Neural progenitor cell (in vitro differentiated cells): ENCODE results near the gene ARSB. TPM values are rescaled to one million over a fixed set of nuclear protein-coding genes. Genes with fewer than 3 reads are reported as not detected.

Experiments
- DNase-seq: peaks from one replicate; pipeline ENCODE4 v3.0.0-alpha.2; 2016; ENCODE audit warnings: low spot score
- H2AFZ ChIP-seq: fragments of 200-600 bp; sonication (generic); replicated peaks from 2 replicates; pipeline ENCODE4 v1.6.1; 2016; ENCODE audit warnings: antibody characterized with exemption
- H3F3A ChIP-seq: fragments of 200-600 bp; sonication (generic); 2 replicates; pipeline ENCODE4 v1.6.1; 2016; ENCODE audit warnings: antibody characterized with exemption, low read depth
- H3K27ac ChIP-seq: fragments of 200-600 bp; sonication (generic); 2 replicates; pipeline ENCODE4 v1.5.1; 2016; ENCODE audit warnings: mild to moderate bottlenecking
- H3K27me3 ChIP-seq: fragments of 200-600 bp; sonication (generic); 2 replicates; pipeline ENCODE4 v1.6.1; 2016; ENCODE audit warnings: mild to moderate bottlenecking, moderate library complexity
- H3K36me3 ChIP-seq: fragments of 200-600 bp; sonication (generic); 2 replicates; pipeline ENCODE4 v1.5.1; 2016
- H3K4me1 ChIP-seq: fragments of 200-600 bp; sonication (generic); 2 replicates; pipeline ENCODE4 v1.6.1; 2016; ENCODE audit warnings: mixed run types
- H3K4me2 ChIP-seq: fragments of 200-600 bp; sonication (generic); 2 replicates; pipeline ENCODE4 v1.6.1; 2016
- H3K4me3 ChIP-seq: fragments of 200-600 bp; sonication (generic); 2 replicates; pipeline ENCODE4 v1.5.1; 2016
- H3K79me2 ChIP-seq: fragments of 200-600 bp; sonication (generic); 2 replicates; pipeline ENCODE4 v1.6.1; 2016; ENCODE audit warnings: low read depth
- H3K9ac ChIP-seq: fragments of 200-600 bp; sonication (generic); 2 replicates; pipeline ENCODE4 v1.6.1; 2016
- H3K9me3 ChIP-seq: fragments of 200-600 bp; sonication (generic); 2 replicates; pipeline ENCODE4 v1.5.1; 2016; ENCODE audit warnings: low read depth
- H4K20me1 ChIP-seq: fragments of 200-600 bp; sonication (generic); 2 replicates; pipeline ENCODE4 v1.6.1; 2016; ENCODE audit warnings: low read depth
- H3K27ac Mint-ChIP-seq: 3 replicates; pipeline ENCODE4 v1.8.0; 2021; ENCODE audit warnings: mixed read lengths
- H3K27me3 Mint-ChIP-seq: 2 replicates; pipeline ENCODE4 v1.8.0; 2022; ENCODE audit warnings: low read depth, mild to moderate bottlenecking, inconsistent platforms, moderate library complexity, mixed read lengths; ENCODE audit not compliant: insufficient read depth
- H3K36me3 Mint-ChIP-seq: 3 replicates; pipeline ENCODE4 v1.8.0; 2021; ENCODE audit warnings: mixed read lengths
- H3K4me1 Mint-ChIP-seq: 3 replicates; pipeline ENCODE4 v1.8.0; 2021; ENCODE audit warnings: mixed read lengths
- H3K4me3 Mint-ChIP-seq: 3 replicates; pipeline ENCODE4 v1.8.0; 2021; ENCODE audit warnings: mild to moderate bottlenecking, moderate library complexity, mixed read lengths
- H3K9me3 Mint-ChIP-seq: 3 replicates; pipeline ENCODE4 v1.8.0; 2020; ENCODE audit warnings: mixed read lengths
- CTCF ChIP-seq: fragments of 200-600 bp; sonication (generic); IDR thresholded peaks from 2 replicates; pipeline ENCODE4 v1.5.1; 2017; ENCODE audit warnings: antibody characterized with exemption, mild to moderate bottlenecking
- EZH2 ChIP-seq: fragments of 200-600 bp; sonication (generic); IDR thresholded peaks from 2 replicates; pipeline ENCODE4 v1.6.1; 2017; ENCODE audit warnings: antibody characterized with exemption, mild to moderate bottlenecking, moderate library complexity
- EZH2phosphoT487 ChIP-seq: fragments of 200-600 bp; sonication (generic); IDR thresholded peaks from 2 replicates; pipeline ENCODE4 v1.6.1; 2017; ENCODE audit warnings: antibody characterized with exemption
- total RNA-seq: library from RNA; depleted of rRNA; stranded (reverse); fragments of >200 nt; gene quantifications from 2 replicates; pipeline ENCODE4 v1.2.3, GENCODE V29; 2015; ENCODE audit warnings: low replicate concordance

ARSB gene
- total RNA-seq, 1 donor from 2014 or later = 15.3 TPM

- TF ChIP-seq EZH2 = no peak
- no peak for TF ChIP-seq CTCF
- no peak for TF ChIP-seq EZH2phosphoT487
- no peak for DNase-seq
- Mint-ChIP-seq H3K27ac (no peak overlapping the region), H3K9me3 (no peaks in the 10 kb centered on the region), H3K4me1 (peaks cover 10% of the 10 kb centered on the region), H3K36me3 (no peaks in the 10 kb centered on the region), H3K4me3 (no peak overlapping the region), H3K27me3 (no peaks in the 10 kb centered on the region)
- Histone ChIP-seq H3K9ac (no peak overlapping the region), H3F3A (no peaks in the 10 kb centered on the region), H3K9me3 (no peaks in the 10 kb centered on the region), H2AFZ (no peak overlapping the region), H3K4me1 (no peaks in the 10 kb centered on the region), H4K20me1 (no peaks in the 10 kb centered on the region), H3K4me2 (no peak overlapping the region), H3K79me2 (no peaks in the 10 kb centered on the region), H3K4me3 (no peak overlapping the region), H3K36me3 (no peaks in the 10 kb centered on the region), H3K27ac (no peak overlapping the region), H3K27me3 (no peaks in the 10 kb centered on the region)
These were observed 17.3 kb upstream of the ARSB start for GRCh38 chr5:79002374-79002773.

- Mint-ChIP-seq H3K27ac (no peak overlapping the region), H3K36me3 (no peaks in the 10 kb centered on the region), H3K9me3 (no peaks in the 10 kb centered on the region), H3K27me3 (no peaks in the 10 kb centered on the region), H3K4me3 (no peak overlapping the region), H3K4me1 (peaks cover 10% of the 10 kb centered on the region)
- Histone ChIP-seq H3K9ac (no peak overlapping the region), H3F3A (no peaks in the 10 kb centered on the region), H3K4me3 (no peak overlapping the region), H2AFZ (no peak overlapping the region), H3K4me2 (no peak overlapping the region), H3K4me1 (no peaks in the 10 kb centered on the region), H4K20me1 (no peaks in the 10 kb centered on the region), H3K27me3 (no peaks in the 10 kb centered on the region), H3K27ac (no peak overlapping the region), H3K79me2 (no peaks in the 10 kb centered on the region), H3K9me3 (no peaks in the 10 kb centered on the region), H3K36me3 (no peaks in the 10 kb centered on the region)
- DNase-seq = no peak
- no peak for TF ChIP-seq CTCF
- TF ChIP-seq EZH2 = no peak
- no peak for TF ChIP-seq EZH2phosphoT487
These were observed 16.4 kb upstream of the ARSB start for GRCh38 chr5:79001471-79001870.

- Histone ChIP-seq H3K27ac (no peak overlapping the region), H3K9me3 (no peaks in the 10 kb centered on the region), H3F3A (no peaks in the 10 kb centered on the region), H3K4me2 (no peak overlapping the region), H4K20me1 (no peaks in the 10 kb centered on the region), H3K4me1 (no peaks in the 10 kb centered on the region), H3K36me3 (no peaks in the 10 kb centered on the region), H3K4me3 (no peak overlapping the region), H3K79me2 (no peaks in the 10 kb centered on the region), H3K27me3 (no peaks in the 10 kb centered on the region), H3K9ac (no peak overlapping the region), H2AFZ (no peak overlapping the region)
- Mint-ChIP-seq H3K9me3 (peaks cover 2% of the 10 kb centered on the region), H3K36me3 (no peaks in the 10 kb centered on the region), H3K27me3 (no peaks in the 10 kb centered on the region), H3K27ac (no peak overlapping the region), H3K4me1 (peaks cover 8% of the 10 kb centered on the region), H3K4me3 (no peak overlapping the region)
- no peak for DNase-seq
- TF ChIP-seq EZH2phosphoT487 = no peak
These were observed 12.0 kb upstream of the ARSB start for GRCh38 chr5:78997090-78997489.

GRCh38 chr5:78995521-78996007 is 10.5 kb upstream of the ARSB start:
- Histone ChIP-seq H3K4me1 (no peaks in the 10 kb centered on the region), H3K27me3 (no peaks in the 10 kb centered on the region), H3K9me3 (no peaks in the 10 kb centered on the region), H3K4me2 (no peak overlapping the region), H3F3A (no peaks in the 10 kb centered on the region), H2AFZ (no peak overlapping the region), H3K27ac (no peak overlapping the region), H3K36me3 (no peaks in the 10 kb centered on the region), H3K79me2 (no peaks in the 10 kb centered on the region), H3K4me3 (no peak overlapping the region), H4K20me1 (no peaks in the 10 kb centered on the region), H3K9ac (no peak overlapping the region)
- TF ChIP-seq CTCF (no peak), EZH2 (no peak), EZH2phosphoT487 (no peak)
- H3K4me3 Mint-ChIP-seq = no peak overlapping the region
- no peaks in the 10 kb centered on the region for H3K27me3 Mint-ChIP-seq
- DNase-seq = no peak
- H3K36me3 Mint-ChIP-seq = no peaks in the 10 kb centered on the region
- no peak overlapping the region for H3K27ac Mint-ChIP-seq
- no peaks in the 10 kb centered on the region for H3K4me1 Mint-ChIP-seq
- H3K9me3 Mint-ChIP-seq = peaks cover 2% of the 10 kb centered on the region
